Caki2 (cell line): ENCODE measurements around the gene ARHGEF5. TPM values are rescaled to one million over a fixed set of nuclear protein-coding genes. Genes with fewer than 3 reads are reported as not detected.
"Not testable (repeated sequence)": the region's sequence is repeated elsewhere in the genome, so short reads cannot be mapped to it uniquely, and the experiment has no call there.

ENCODE experiments used
- DNase-seq: peaks from one replicate; pipeline ENCODE4 v3.0.0-alpha.2; 2015; ENCODE audit warnings: low read depth
- in situ Hi-C: cut with HindIII; loops from 2 replicates; pipeline ENCODE4 v1.10.0; 2016; ENCODE audit warnings: low sequenced_read_pairs, low pct_unique_long_range_greater_than_20kb, mixed read lengths
- total RNA-seq: library from RNA; depleted of rRNA; stranded (reverse); fragments of >200 nt; shearing (Covaris generic); gene quantifications from 2 replicates; pipeline ENCODE4 v1.2.3, GENCODE V29; 2014; ENCODE audit warnings: low replicate concordance; rRNA removed

Gene ARHGEF5
- 8.7 and 10.6 TPM in 2 replicates for total RNA-seq

DNA sequence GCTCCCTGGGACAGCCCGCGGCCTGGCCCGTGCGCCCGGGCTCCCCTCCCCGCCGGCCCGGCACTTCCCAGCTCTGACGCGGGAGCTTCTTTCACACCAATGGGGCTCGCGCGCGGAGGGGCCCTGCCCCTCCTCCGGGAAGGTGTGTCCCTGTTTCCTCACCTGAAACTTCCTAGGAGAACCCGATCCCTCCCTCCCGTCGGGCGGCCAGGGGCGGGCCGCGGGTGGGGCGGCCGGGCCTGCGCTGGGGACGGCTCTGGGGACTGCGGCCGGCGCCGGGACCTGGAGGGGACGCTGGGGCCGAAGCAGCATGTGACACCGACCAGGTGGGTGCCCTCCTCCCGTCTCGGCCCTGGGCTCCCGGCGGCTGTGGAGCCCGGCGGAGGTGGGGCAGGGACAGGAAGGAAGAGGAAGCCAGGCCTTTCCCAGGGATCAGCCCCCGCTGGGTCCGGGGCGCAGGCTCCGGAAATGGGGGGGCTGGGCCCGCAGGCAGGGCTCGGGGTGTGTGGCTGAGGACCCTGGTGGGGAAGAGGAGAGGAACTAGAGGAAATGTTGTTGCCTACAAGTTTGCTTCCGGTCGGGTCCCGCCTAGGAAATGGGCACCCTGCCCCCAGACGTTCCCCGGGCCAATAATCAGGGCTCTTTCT lies at the start of gene ARHGEF5:
Gene ARHGEF5, plus strand, starts transcription at position 227 of the 647 bp plus-strand sequence. CDS start 7,268 bp downstream, outside the sequence.
- DNase-seq, in situ Hi-C loops: not testable (repeated sequence)

GRCh38 chr7:144309702-144310101 lies 45.5 kb upstream of the ARHGEF5 start:
- in situ Hi-C loops: not testable (repeated sequence)

DNA sequence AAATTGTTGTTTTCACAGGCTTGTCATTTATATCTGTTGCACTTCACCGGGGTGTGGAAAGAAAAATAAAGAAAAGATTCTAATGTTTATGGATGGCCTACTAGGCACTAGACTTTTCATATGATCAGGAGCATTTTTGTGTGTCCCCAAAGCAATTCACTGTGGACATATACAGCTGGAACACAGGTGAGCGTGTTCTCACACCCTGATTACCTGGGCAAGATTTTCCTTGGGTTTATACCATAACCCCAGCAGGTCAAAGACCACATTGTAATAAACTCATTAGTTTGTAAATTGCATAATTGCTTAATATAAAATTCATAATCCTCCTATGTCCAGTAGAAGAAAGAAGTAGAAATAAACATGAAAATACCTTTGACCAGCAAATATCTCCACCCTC lies 44.0 kb upstream of the ARHGEF5 start:
- in situ Hi-C loops, DNase-seq: not testable (repeated sequence)

More at GRCh38 chr7:144309702-144310101, 45.5 kb upstream of the ARHGEF5 start:
- not testable (repeated sequence) for DNase-seq

GRCh38 chr7:144311872-144312469 lies 43.2 kb upstream of the ARHGEF5 start, which contains the start of gene OR2A1:
Gene OR2A1 (plus strand): TSS chr7:144312419. CDS start chr7:144318125, 5,706 bp downstream.
- in situ Hi-C loops, DNase-seq: not testable (repeated sequence)

GRCh38 chr7:144317537-144317936 lies 37.7 kb upstream of the ARHGEF5 start:
- in situ Hi-C loops, DNase-seq: not testable (repeated sequence)

DNA sequence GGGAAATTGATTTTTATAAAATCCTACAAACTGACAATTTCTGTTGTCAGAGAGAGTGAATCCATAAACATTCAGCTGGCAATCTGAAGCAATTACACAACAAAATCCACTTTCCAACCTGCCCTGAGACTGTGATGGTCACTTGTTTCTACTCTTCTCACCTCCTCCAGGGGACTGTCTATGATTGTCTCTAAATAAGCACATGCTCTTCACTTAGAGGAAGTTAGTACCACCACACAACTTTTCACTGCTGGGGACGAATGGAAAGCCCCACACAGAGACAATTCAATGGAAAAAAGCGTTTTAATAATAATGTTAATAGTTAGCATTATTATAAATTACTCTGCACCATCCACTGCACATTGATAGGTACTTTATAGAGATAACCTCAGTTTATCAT lies 35.7 kb upstream of the ARHGEF5 start:
- DNase-seq, in situ Hi-C loops: not testable (repeated sequence)

DNA sequence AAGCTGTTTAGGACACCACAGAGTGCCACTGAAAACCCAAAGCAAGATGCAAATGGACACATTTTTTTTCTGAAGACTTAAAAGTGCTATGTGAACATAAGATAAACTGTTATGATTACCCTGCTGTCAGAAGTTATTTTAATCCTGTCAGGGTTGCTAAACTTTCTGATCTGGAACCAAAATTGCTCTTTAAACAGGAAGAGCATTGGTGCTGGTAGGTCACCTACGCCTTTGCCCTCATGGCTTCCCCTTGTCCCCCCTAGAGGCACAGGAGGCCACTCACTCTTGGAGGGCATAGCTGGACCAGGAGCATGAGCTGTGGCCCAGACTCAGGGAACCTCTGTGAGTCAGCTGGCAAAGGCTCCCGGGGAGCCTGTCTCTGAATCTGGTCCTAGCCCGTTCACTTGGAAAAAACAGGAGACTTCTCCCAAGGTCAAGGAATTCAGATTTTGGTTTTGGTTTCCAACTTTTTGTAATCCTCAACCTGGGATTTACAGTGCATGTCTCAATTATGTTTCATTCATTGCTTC lies 33.5 kb upstream of the ARHGEF5 start:
- DNase-seq, in situ Hi-C loops: not testable (repeated sequence)

GRCh38 chr7:144323359-144323758 lies 31.8 kb upstream of the ARHGEF5 start:
- in situ Hi-C loops, DNase-seq: not testable (repeated sequence)

DNA sequence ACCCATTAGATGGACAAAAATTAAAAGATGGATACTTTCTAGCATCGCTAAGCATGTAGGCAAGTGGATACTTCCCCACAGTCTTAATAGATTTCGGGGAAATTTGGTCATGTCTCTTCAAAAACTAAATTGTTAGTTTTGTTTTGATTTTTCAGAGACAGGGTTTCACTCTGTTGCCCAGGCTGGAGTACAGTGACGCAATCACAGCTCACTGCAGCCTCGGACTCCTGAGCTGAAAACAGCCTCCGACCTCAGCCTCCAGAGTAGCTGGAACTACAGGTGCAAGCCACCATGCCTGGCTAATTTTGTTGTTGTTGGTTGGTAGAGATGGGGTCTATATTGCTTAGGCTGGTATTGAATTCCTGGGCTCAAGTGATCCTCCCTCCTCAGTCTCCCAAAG lies 29.3 kb upstream of the ARHGEF5 start:
- in situ Hi-C loops: not testable (repeated sequence)

GRCh38 chr7:144330044-144330443 lies 25.2 kb upstream of the ARHGEF5 start:
- in situ Hi-C loops: not testable (repeated sequence)

More for the DNA sequence above, 29.3 kb upstream of the ARHGEF5 start:
- not testable (repeated sequence) for DNase-seq

GRCh38 chr7:144331221-144331995 lies 23.8 kb upstream of the ARHGEF5 start:
- in situ Hi-C loops: not testable (repeated sequence)

More at GRCh38 chr7:144330044-144330443, 25.2 kb upstream of the ARHGEF5 start:
- not testable (repeated sequence) for DNase-seq

GRCh38 chr7:144331996-144332288 lies 23.3 kb upstream of the ARHGEF5 start:
- in situ Hi-C loops, DNase-seq: not testable (repeated sequence)

More at GRCh38 chr7:144331221-144331995, 23.8 kb upstream of the ARHGEF5 start:
- DNase-seq: not testable (repeated sequence)

DNA sequence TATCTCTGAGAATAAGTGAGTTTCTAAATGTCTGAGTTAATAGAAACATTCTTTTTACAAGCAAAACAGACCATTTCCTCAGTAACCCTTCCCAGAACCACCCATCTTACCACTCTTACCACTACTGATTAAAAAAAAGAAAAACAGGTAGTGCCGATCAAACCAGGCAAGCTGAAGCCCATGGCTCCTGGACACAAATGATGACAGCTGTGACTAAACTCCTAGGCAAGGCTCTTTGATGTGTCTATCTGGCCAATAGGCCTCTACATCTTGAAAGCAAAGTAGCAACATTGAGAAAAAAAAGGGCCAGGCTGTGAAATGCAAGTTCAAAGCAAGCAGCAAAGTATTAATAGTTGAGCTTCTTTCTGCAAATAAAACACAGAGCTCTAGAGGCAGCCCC lies 6.6 kb upstream of the ARHGEF5 start:
- DNase-seq, in situ Hi-C loops: not testable (repeated sequence)

GRCh38 chr7:144351667-144352066 lies 3.5 kb upstream of the ARHGEF5 start:
- in situ Hi-C loops, DNase-seq: not testable (repeated sequence)

DNA sequence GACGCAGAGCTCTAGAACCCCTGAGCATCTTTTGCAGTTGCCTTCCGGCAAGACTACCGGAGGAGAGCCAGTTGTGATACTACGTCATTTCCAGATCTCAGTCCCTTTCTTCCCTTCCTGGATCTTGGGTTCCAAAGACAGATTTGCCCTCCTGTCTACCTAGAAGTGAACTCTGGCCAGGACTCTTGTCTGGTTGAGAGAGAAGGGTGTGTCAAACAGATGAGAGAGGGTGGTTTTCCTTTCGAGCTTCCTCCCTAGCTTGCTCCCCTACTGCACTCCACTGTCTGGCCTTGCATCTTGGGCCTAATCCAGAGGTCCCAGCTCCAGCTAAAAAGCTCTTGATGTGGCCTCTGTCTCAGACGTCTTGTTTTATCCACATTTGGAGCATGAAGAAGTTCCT lies 983 bp downstream of the ARHGEF5 start:
- DNase-seq, in situ Hi-C loops: not testable (repeated sequence)

DNA sequence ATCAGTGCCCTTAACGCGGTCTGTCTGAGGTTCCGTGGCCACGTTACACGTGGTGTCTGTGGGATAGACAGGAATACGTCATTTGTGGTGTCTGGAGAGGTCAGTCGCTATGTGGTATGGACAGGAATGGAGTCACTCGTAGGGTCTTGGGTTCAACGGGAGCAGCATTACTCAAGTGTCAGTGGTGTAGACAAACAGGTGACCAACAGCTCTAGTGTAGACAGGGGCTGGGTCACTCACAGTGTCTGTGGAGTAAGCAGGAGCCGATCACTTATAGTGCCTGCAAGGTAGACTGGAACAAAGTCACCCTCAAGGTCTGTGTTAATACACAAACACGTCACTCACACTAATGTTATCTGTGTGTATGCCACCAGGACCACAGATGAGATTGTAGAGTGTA lies 1.7 kb downstream of the ARHGEF5 start:
- in situ Hi-C loops: not testable (repeated sequence)

DNA sequence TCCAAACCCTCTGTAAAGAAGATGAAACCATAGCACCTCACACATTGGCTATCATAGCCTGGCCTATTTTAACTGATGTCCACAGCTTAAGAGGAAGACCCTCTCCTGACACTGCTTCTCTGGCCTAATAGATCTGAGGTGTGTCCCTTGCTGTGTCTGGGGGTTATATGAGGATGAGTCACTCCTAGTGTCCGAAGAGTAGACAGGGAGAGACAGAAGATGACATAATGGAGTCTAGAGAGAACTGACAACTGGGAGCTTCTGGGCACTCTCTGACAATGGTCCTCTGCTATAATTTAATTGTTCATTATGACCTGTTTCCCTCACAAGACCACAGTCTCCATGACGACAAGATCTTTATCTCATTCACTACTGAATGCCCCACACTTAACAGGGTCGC lies 6.9 kb downstream of the ARHGEF5 start:
- in situ Hi-C loops, DNase-seq: not testable (repeated sequence)

More for the DNA sequence above, 1.7 kb downstream of the ARHGEF5 start:
- DNase-seq: not testable (repeated sequence)

- DNase-seq, in situ Hi-C loops: not testable (repeated sequence)
These were observed 10.3 kb downstream of the ARHGEF5 start for GRCh38 chr7:144365523-144365922.
